Lower lobe of right lung (tissue), 2 donors: ENCODE results near the gene CDRT4. TPM values are rescaled to one million over a fixed set of nuclear protein-coding genes. Genes with fewer than 3 reads are reported as not detected.
A peak's percentile ranks its signal among the peaks of the same experiment; 100 is the strongest.

Source experiments
- ATAC-seq, 2 donors: fragments of 200-7000 bp; cut with Tn5 transposase; one replicate each; pipeline ENCODE4 v1.9.1; 2020 to 2022; ENCODE audit warnings: mild to moderate bottlenecking in 2 of 2, moderate library complexity in 2 of 2
- DNase-seq: peaks from one replicate; pipeline ENCODE4 v3.0.0-alpha.2; 2020
- H3K27ac ChIP-seq: fragments of 200-600 bp; one replicate; pipeline ENCODE4 v1.8.0; 2022
- H3K27me3 ChIP-seq: fragments of 200-600 bp; one replicate; pipeline ENCODE4 v1.8.0; 2022; ENCODE audit warnings: low read depth
- H3K36me3 ChIP-seq: fragments of 200-600 bp; one replicate; pipeline ENCODE4 v1.8.0; 2022; ENCODE audit warnings: mild to moderate bottlenecking
- H3K4me1 ChIP-seq: fragments of 200-600 bp; one replicate; pipeline ENCODE4 v1.8.0; 2022
- H3K4me3 ChIP-seq: fragments of 200-600 bp; one replicate; pipeline ENCODE4 v1.8.0; 2022; ENCODE audit warnings: mild to moderate bottlenecking
- H3K9me3 ChIP-seq: fragments of 200-600 bp; one replicate; pipeline ENCODE4 v1.8.0; 2022
- CTCF ChIP-seq: fragments of 200-600 bp; IDR thresholded peaks from one replicate; pipeline ENCODE4 v1.8.0; 2022; ENCODE audit warnings: antibody characterized with exemption, mild to moderate bottlenecking
- intact Hi-C: fragments of 100-400 bp; cut with DNase I; formaldehyde crosslinking; loops from one replicate; pipeline ENCODE4 v1.11.0; 2022
- total RNA-seq: library from RNA; stranded (reverse); fragmentation: NEBNext Ultra II Directional; extraction: Animal tissue kit (Norgen Biotek cat#: 25700); gene quantifications from one replicate; pipeline ENCODE4 v1.2.1, GENCODE V29; 2021
- donor health status: DM: no; HTN: yes; CAD: no; lungs with severe emphysema.

Gene CDRT4
- total RNA-seq, 1 donor from 2014 or later: 13.4 TPM

DNA sequence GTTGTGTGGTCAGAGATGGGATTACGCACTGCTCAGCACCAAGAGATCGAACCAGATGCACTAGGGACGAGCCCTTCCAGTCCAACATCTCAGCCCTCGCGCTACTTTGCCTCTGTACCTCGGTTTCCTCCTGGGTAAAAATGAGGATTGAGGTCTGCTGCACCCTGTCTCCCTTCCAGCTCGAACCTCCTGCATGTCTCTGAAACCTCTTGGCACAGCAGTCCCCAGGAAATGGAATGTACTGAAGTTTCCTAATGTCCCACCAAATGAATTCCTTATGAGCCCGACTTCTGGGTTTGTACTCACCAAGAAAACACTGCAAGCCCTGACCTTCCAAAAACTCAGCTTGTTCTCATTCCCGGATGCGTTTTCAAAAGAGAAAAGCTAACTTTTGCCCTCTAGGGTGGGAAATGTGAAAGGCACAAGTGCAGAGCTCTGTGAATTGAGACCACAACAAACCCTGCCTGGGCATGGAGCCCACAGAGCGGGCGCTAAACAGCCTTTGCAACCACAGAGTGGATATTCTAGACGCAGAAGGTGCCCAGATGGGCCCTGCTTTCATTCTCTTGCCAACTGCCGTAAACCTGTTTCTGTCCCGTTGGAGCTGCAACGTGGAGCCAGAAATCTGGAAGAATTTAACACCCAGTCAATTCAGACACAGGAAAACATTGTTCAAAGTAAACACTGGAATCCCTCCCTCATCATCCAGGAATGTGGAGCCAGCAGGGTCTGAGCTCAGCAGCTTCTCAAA lies 10.3 kb downstream of the CDRT4 start:
- no peak for DNase-seq
- peak; percentile 41 for TF ChIP-seq CTCF
- Histone ChIP-seq H3K4me3 (no peak overlapping the region), H3K9me3 (no peaks in the 10 kb centered on the region), H3K27ac (peak overlapping the region; percentile 79), H3K36me3 (no peaks in the 10 kb centered on the region), H3K27me3 (no peaks in the 10 kb centered on the region), H3K4me1 (peaks cover 16% of the 10 kb centered on the region)
- peak; percentile 50 to 58 for ATAC-seq
- intact Hi-C loops: no loop called here

DNA sequence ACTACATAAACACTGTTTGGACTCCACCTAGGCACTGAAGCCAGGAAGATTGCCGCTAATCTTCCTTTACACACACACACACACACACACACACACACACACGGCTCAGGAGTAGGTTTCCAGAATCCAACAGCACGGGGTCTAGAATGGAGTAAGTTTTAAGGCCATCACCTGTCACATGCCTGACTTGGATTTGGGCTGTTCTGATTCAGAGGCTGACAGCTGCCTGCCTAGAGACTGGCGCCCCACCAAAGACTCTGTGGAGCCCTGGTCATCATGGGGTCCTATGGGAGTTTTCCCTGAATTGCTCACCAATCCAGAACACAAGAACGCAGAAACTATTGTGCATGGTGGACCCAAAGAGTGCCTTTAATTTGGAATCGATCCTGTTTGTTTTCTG lies 10.9 kb downstream of the CDRT4 start:
- no peaks in the 10 kb centered on the region for H3K9me3 ChIP-seq
- no peaks in the 10 kb centered on the region for H3K27me3 ChIP-seq
- DNase-seq (no peak), ATAC-seq (no peak)
- H3K27ac ChIP-seq: peak overlapping the region; percentile 79
- H3K4me1 ChIP-seq: peaks cover 16% of the 10 kb centered on the region
- H3K36me3 ChIP-seq: no peaks in the 10 kb centered on the region
- H3K4me3 ChIP-seq: no peak overlapping the region
- intact Hi-C loops: no loop called here
- TF ChIP-seq CTCF: no peak

DNA sequence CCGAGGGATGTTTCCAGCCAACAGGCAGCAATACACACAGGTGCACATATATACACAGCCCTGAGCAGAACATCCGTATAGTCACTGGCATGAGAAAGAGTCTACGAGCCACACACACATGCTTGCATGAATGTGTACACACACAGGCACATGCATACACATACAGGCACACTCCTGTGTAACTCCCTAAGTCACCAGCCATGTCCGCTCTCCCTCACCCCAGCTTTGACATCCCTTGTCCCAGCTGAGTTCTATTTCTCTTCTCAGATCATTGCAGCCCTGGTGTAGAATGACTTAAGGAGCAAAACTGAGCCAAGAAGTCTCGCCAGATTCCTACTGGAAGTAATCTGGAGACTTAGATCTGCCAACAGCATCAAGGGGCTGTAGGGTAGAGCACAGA lies 13.1 kb downstream of the CDRT4 start:
- ATAC-seq (peak; percentile 51 to 59), DNase-seq (no peak)
- no peak for TF ChIP-seq CTCF
- Histone ChIP-seq H3K4me1 (peaks cover 16% of the 10 kb centered on the region), H3K9me3 (no peaks in the 10 kb centered on the region), H3K4me3 (no peak overlapping the region), H3K36me3 (no peaks in the 10 kb centered on the region), H3K27ac (peak overlapping the region; percentile 27), H3K27me3 (no peaks in the 10 kb centered on the region)
- intact Hi-C loops: no loop called here

DNA sequence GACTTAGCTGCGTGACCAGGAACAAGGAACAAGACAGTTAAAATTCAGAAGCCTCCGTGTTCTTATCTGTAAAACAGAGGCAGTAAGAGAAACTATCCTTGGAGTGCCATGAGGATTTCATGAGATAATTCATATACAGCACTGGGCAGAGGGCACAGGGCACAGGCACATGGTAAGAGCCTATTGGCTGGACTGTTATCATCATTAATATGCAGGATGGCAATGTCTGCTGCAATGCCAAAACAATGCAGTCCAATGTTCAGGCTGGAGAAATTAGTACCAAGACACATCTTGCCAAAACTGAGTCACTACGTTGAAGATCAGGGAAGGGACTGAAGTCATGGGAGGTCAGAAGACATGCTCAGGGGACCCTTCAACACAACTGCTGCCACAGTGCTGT lies 13.6 kb downstream of the CDRT4 start:
- H3K4me1 ChIP-seq: peaks cover 15% of the 10 kb centered on the region
- TF ChIP-seq CTCF: no peak
- no peaks in the 10 kb centered on the region for H3K36me3 ChIP-seq
- H3K9me3 ChIP-seq: no peaks in the 10 kb centered on the region
- intact Hi-C loops: no loop called here
- no peaks in the 10 kb centered on the region for H3K27me3 ChIP-seq
- ATAC-seq (no peak), DNase-seq (no peak)
- H3K4me3 ChIP-seq: no peak overlapping the region
- H3K27ac ChIP-seq: peak overlapping the region; percentile 27

- peaks cover 16% of the 10 kb centered on the region for H3K4me1 ChIP-seq
- H3K4me3 ChIP-seq: no peak overlapping the region
- no peak for ATAC-seq
- no peaks in the 10 kb centered on the region for H3K9me3 ChIP-seq
- intact Hi-C loops: no loop called here
- peak overlapping the region; percentile 41 for H3K27ac ChIP-seq
- TF ChIP-seq CTCF: no peak
- DNase-seq: no peak
- H3K36me3 ChIP-seq: no peaks in the 10 kb centered on the region
- H3K27me3 ChIP-seq: no peaks in the 10 kb centered on the region
Observed at GRCh38 chr17:15453246-15453645, 14.2 kb downstream of the CDRT4 start.
